Esophagus (tissue), 2 donors: ENCODE measurements around the gene RXRA. TPM values are rescaled to one million over a fixed set of nuclear protein-coding genes. Genes with fewer than 3 reads are reported as not detected.

Source experiments
- H3K27ac ChIP-seq, 2 donors: one replicate each; pipeline ENCODE4 v1.5.1; 2013; ENCODE audit warnings: low read depth in 2 of 2, mild to moderate bottlenecking in 2 of 2, inconsistent platforms in 1 of 2, low read length in 1 of 2, moderate library complexity in 1 of 2
- H3K27me3 ChIP-seq, 2 donors: one replicate each; pipeline ENCODE4 v1.6.1; 2013; ENCODE audit warnings: low read length in 2 of 2, control low read depth in 1 of 2, mild to moderate bottlenecking in 1 of 2; ENCODE audit not compliant: insufficient read depth in 2 of 2, control insufficient read depth in 1 of 2
- H3K36me3 ChIP-seq, 2 donors: one replicate each; pipeline ENCODE4 v1.6.1; 2013; ENCODE audit warnings: low read length in 1 of 2; ENCODE audit not compliant: control insufficient read depth in 2 of 2, insufficient read depth in 2 of 2
- H3K4me1 ChIP-seq, 2 donors: one replicate each; pipeline ENCODE4 v1.6.1; 2013; ENCODE audit warnings: low read length in 1 of 2; ENCODE audit not compliant: control insufficient read depth in 2 of 2, insufficient read depth in 2 of 2
- H3K4me3 ChIP-seq, 2 donors: one replicate each; pipeline ENCODE4 v1.5.1; 2013; ENCODE audit warnings: low read length in 2 of 2, mild to moderate bottlenecking in 2 of 2, low read depth in 1 of 2, moderate library complexity in 1 of 2
- H3K9me3 ChIP-seq, 2 donors: one replicate each; pipeline ENCODE4 v1.6.1; 2013; ENCODE audit warnings: mild to moderate bottlenecking in 2 of 2, low read depth in 1 of 2, low read length in 1 of 2, moderate library complexity in 1 of 2; ENCODE audit not compliant: control insufficient read depth in 2 of 2, insufficient read depth in 1 of 2
- WGBS, 2 donors: extraction: QIAGEN DNeasy Blood & Tissue Kit; methylation state at CpG; one replicate each; pipeline ENCODE4 v1.1.7; 2013; 5-methylcytosine and 5-hydroxymethylcytosine counted together
- polyA plus RNA-seq, 2 donors: library from polyadenylated mRNA; stranded (reverse); fragments of 200-250 nt; gene quantifications; one replicate each; pipeline ENCODE4 v1.2.3, GENCODE V29; 2013
- donor health status: healthy with polysubstance abuse.
- donor health status: Bipolar disorder and iron deficiency.

The RXRA gene
- polyA plus RNA-seq, 2 donors, result 31.4 to 63.4 TPM

DNA sequence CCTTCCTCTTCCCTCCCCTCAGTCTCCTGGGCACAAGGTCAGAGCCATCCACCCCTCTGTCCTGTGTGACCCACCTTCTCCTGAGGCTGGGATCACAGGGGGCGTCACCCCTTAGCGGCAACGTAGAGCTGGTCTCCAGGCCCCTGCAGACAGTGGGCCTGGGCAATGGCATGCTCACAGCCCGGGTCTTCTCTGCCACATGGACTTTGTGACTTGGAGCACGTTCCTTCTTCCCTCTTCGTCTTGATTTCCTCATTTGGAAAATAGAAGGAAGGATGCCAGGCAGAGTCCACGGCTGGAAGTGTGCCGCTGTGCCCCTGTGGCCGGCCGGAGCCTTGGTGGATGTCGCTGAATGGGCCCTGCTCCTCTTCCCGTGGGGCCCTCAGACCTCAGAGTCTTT, 10.0 kb downstream of the RXRA start:
- 60 to 70% methylated on average over 12 of the region's 12 CpGs for WGBS, 2 donors
- Histone ChIP-seq H3K27me3 (no peaks in the 10 kb centered on the region), H3K4me1 (peaks cover 66 to 81% of the 10 kb centered on the region in 2 donors), H3K27ac (no peak overlapping the region), H3K4me3 (no peak overlapping the region), H3K9me3 (no peaks in the 10 kb centered on the region), H3K36me3 (peaks cover 0 to 13% of the 10 kb centered on the region in 2 donors)

DNA sequence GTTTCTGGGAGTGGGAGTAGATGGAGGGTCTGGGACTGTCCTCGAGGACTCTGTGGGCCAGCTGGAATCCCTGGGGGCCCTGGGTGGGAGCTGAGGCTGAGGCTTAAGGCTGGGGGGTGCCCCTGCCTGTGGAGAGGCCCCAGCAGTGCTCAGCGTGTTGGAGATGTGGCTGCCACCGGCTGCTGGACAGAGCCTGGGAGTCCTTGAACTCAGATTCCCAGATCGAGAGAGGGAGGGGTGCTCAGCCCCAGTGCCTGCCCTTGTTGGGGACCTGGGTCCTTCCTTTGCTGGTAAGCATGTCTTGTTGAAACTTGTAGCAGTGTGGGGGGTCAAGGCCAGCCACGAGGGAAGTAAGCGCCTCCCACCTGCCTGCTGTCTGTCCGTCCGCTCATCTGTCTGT, 10.7 kb downstream of the RXRA start:
- Histone ChIP-seq H3K4me1 (peaks cover 64 to 81% of the 10 kb centered on the region in 2 donors), H3K27me3 (no peaks in the 10 kb centered on the region), H3K36me3 (peaks cover 0 to 13% of the 10 kb centered on the region in 2 donors), H3K4me3 (no peak overlapping the region), H3K27ac (no peak overlapping the region), H3K9me3 (no peaks in the 10 kb centered on the region)
- WGBS, 2 donors, result 80 to 83% methylated on average over 8 of the region's 8 CpGs

DNA sequence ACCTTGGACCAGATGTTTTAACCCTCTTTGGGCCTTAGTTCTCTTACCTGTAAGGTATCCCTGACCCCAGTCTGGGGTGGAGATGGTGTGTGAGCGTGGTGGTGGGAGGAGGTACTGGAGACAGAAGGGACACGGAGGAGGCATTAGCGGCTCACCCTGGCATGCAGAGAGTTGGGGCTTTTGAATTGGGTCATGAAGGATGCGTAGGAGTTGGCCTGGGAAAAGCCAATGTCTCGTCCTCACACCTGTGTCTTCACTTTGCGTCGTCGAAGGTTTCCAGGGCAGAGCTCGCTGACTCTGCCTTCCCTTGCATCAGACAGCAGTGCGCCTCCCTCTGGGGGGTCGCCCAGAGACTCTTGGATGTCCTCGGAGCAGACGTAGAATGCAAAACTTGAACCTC, 11.2 kb downstream of the RXRA start:
- no peak overlapping the region for H3K4me3 ChIP-seq
- H3K9me3 ChIP-seq, result no peaks in the 10 kb centered on the region
- peaks cover 0 to 13% of the 10 kb centered on the region in 2 donors for H3K36me3 ChIP-seq
- H3K27me3 ChIP-seq, result no peaks in the 10 kb centered on the region
- 86 to 92% methylated on average over 13 of the region's 13 CpGs for WGBS, 2 donors
- no peak overlapping the region for H3K27ac ChIP-seq
- peaks cover 65 to 81% of the 10 kb centered on the region in 2 donors for H3K4me1 ChIP-seq

DNA sequence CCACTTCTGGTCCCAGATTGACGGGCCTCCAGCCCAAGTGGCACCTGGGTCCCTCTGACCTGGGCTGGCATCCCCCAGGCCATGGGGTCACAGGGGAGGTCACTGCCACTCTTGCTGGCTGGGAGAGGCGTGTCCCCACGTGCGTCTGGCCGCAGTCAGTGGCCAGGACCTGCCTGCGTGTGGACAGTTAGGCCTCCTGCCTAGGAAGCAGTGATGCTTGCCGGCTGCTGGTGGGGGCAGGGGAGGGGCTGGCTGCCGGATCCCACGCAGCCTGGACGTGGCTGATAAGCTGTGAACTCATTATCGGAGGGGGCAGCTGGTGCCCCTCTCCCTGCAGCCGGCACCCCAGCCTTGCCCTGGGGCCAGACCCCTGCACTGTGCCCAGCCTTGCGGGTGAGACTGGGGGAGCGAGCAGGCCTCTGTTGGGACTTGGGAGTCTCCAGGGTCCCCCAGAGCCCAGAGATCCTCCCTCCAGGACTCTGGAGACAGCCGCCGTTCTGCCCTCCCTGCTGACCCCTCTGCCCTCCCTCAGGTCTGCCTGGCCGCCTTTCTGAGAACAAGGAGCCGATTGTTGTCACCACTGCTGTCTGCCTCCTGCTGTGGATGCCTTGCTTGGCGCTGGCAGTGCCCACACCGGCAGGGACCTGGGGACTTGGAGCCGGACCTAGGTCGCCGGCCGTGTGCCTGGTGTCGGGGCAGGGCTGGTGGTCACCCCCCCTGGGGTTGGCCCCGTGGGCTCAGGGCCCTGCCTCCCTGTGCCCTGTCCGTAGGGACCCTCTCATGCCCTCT, 12.3 kb downstream of the RXRA start:
- Histone ChIP-seq H3K4me3 (no peak overlapping the region), H3K36me3 (peaks cover 0 to 13% of the 10 kb centered on the region in 2 donors), H3K4me1 (peaks cover 62 to 80% of the 10 kb centered on the region in 2 donors), H3K9me3 (no peaks in the 10 kb centered on the region), H3K27me3 (no peaks in the 10 kb centered on the region), H3K27ac (peak overlapping the region in 1 of 2 donors; percentile 29)
- WGBS, 2 donors, result 47 to 49% methylated on average over 26 to 27 of the region's 27 CpGs

DNA sequence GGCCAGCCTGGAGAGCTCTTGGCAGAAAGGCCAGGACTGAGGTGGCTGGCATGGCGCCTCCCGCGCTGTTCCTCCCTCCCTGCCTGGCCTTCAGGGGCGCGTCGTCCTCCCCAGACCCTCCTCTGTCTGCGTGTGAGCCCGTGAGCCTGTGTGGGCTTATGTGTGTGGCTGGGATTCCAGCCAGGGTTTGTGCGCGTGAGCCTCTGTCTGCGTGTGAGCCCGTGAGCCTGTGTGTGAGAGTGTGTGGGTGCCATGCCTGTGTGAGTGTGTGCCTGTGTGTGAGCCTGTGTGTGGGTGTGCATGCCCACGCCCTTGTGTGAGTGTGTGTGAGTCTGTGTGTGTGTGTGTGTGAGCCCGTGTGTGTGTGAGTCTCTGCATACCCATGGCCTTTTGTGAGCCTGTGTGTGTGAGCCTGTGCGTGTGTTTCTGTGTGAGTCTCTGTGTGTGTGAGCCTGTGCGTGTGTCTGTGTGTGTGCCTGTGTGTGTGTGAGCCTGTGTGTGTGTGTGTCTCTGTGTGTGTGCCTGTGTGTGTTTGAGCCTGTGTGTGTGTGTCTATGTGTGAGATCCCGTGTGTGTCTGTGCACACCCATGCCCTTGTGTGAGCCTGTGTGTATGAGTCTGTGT, 13.0 kb downstream of the RXRA start:
- no peaks in the 10 kb centered on the region for H3K9me3 ChIP-seq
- H3K4me3 ChIP-seq, result no peak overlapping the region
- WGBS, 2 donors, result 37 to 44% methylated on average over 13 to 17 of the region's 17 CpGs
- peaks cover 62 to 80% of the 10 kb centered on the region in 2 donors for H3K4me1 ChIP-seq
- peak overlapping the region in 1 of 2 donors; percentile 29 for H3K27ac ChIP-seq
- no peaks in the 10 kb centered on the region for H3K27me3 ChIP-seq
- H3K36me3 ChIP-seq, result peaks cover 0 to 13% of the 10 kb centered on the region in 2 donors

DNA sequence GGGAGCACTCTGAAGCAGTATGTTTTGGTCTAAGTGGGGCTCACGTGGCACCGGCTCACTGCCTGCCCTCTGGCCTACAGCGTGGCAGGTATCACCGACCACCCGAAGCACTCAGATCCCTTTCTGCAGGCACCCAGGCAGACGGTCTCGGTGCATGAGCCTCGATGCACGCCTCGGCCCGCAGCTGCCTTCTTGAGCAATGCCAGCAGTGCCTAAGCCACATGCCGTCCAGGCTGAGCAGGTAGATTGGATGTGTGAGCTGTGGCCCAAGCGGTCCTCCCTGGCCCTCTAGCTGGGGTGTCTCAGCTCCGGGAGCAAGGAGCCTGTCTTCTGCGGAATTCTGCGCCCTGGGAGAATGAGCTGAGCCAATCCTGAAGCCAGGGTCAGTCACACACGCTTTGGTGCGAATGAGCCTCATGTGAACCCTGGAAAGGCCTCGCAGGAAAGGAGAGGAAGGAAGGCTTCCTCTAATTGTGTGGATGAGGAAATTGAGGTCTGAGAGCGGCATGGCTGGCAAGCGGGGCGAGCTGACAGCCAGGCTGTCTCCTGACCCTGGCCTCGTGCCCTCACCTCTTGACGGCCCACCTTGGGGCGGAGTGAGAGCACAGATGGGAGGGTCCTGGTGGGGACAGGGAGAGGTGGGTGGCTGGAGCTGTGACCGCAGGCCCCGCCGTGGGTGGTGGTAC, 14.4 kb downstream of the RXRA start:
- Histone ChIP-seq H3K36me3 (peaks cover 0 to 13% of the 10 kb centered on the region in 2 donors), H3K27ac (peak overlapping the region; percentile 83 to 93), H3K27me3 (no peaks in the 10 kb centered on the region), H3K4me3 (no peak overlapping the region), H3K4me1 (peaks cover 57 to 81% of the 10 kb centered on the region in 2 donors), H3K9me3 (no peaks in the 10 kb centered on the region)
- 65 to 70% methylated on average over 28 of the region's 28 CpGs for WGBS, 2 donors

DNA sequence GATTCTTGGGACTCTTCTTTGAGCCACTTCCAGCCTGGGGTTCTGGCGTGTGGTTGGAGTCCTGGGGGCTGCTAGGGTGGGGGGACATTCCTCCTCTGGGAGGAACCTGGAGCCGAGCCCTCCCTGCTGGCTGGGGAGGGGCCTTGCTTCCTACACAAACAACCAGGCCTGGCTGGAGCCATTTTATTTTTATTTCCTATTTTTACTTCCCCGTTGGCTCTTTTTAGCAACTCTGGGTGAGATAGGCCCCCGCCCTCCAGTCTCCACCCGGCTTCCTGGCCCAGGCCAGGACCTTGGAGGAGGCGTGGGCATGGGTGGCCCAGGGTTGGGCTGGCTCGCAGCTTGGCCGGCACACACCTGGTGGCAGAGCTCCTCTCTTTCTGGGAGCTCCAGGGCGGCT, 15.1 kb downstream of the RXRA start:
- 23 to 32% methylated on average over 9 of the region's 9 CpGs for WGBS, 2 donors
- Histone ChIP-seq H3K27me3 (no peaks in the 10 kb centered on the region), H3K9me3 (no peaks in the 10 kb centered on the region), H3K4me3 (peak overlapping the region in 1 of 2 donors; percentile 10), H3K27ac (peak overlapping the region; percentile 83 to 93), H3K36me3 (peaks cover 0 to 11% of the 10 kb centered on the region in 2 donors), H3K4me1 (peaks cover 52 to 80% of the 10 kb centered on the region in 2 donors)

DNA sequence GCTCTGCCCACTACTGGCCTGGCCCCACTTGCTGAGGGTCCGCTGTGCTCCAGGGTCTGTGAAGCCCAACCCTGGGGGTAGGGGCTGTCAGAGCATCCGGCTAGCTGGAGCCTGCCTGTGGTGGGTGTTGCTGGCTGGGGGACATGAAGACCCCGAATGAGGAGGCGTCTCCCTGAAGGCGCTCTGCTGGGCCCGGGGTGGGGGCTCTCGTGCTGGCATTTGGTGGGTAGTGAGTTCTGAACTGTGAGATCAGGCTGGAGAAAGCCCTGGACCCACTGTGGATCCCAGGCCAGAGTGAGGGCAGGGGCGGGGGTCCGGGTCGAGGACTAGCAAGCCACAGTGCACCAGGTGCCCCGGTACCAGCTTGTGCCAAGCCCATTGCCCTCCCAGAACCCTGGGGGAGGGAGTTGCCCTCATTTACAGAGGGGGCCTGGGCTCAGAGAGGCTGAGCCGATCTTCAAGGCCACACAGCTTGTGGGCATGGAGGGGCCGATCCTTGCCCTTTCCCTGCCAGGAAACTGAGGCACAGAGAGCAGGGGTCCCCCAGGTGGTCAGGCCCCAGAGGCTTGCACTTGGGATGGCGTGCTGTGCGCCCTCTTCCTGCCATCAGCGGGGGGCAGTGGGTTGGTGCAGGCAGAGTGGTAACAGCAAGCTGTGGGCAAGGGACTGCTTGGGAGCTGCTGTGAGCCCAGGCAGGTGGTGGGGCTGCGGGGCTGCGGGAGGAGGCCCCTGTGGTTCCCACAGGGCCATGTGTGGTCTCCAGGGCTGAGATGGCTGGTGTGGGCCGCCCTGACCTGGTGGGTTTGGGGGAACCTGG, 15.9 kb downstream of the RXRA start:
- Histone ChIP-seq H3K27ac (peak overlapping the region; percentile 83 to 93), H3K4me1 (peaks cover 51 to 86% of the 10 kb centered on the region in 2 donors), H3K27me3 (no peaks in the 10 kb centered on the region), H3K36me3 (peaks cover 0 to 11% of the 10 kb centered on the region in 2 donors), H3K9me3 (no peaks in the 10 kb centered on the region), H3K4me3 (no peak overlapping the region)
- WGBS, 2 donors, result 86 to 92% methylated on average over 19 of the region's 19 CpGs

DNA sequence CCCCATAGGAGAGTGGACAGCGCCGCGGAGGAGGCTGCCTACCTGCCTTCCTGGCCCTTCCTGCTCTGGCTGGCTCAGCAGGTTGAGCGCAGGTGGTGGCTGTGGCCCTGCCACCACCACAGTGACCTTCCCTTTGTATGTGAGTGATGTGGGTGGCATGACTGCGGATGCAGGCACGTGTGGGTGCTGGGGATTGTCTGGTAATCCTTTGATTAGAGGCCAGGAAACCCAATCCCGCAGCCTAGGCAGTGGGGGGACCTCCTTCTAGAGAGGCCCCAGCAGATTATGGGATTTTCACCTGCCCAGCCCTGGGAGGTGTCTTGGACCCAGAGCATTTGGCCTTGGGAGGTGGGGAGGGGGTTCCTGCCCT, 16.5 kb downstream of the RXRA start:
- 57 to 61% methylated on average over 7 of the region's 7 CpGs for WGBS, 2 donors
- Histone ChIP-seq H3K36me3 (peaks cover 0 to 8% of the 10 kb centered on the region in 2 donors), H3K27ac (peak overlapping the region; percentile 83 to 93), H3K9me3 (no peaks in the 10 kb centered on the region), H3K4me1 (peaks cover 45 to 91% of the 10 kb centered on the region in 2 donors), H3K27me3 (no peaks in the 10 kb centered on the region), H3K4me3 (no peak overlapping the region)
